H1 (cell line): ENCODE data around the gene SLC27A4. TPM values are rescaled to one million over a fixed set of nuclear protein-coding genes. Genes with fewer than 3 reads are reported as not detected.

Source experiments
- ATF2 ChIP-seq: IDR thresholded peaks from 2 replicates; pipeline ENCODE4 v1.6.1; 2012; ENCODE audit warnings: low read length, inconsistent platforms
- CTBP2 ChIP-seq: IDR thresholded peaks from 2 replicates; pipeline ENCODE4 v1.7.0; 2011; ENCODE audit warnings: borderline replicate concordance, mild to moderate bottlenecking, moderate library complexity, mixed read lengths, low read length; ENCODE audit not compliant: insufficient read depth, insufficient read length
- POLR2AphosphoS5 ChIP-seq: IDR thresholded peaks from 2 replicates; pipeline ENCODE4 v1.6.1; 2011; ENCODE audit warnings: low read depth, low read length
- SP4 ChIP-seq: IDR thresholded peaks from 2 replicates; pipeline ENCODE4 v1.6.1; 2012; ENCODE audit warnings: low read length, inconsistent platforms
- polyA plus RNA-seq, 7 experiments: library from polyadenylated mRNA; depleted of rRNA in 3 of 7; stranded (reverse) in 5 of 7; unstranded in 2 of 7; fragments of >200 nt in 5 of 7; fragments of 200-250 nt in 2 of 7; gene quantifications; 1 replicate in 5 of 7; 2 replicates in 1 of 7; 4 replicates in 1 of 7; pipeline versions ENCODE4 v1.2.1 to v1.2.3, GENCODE V29; 2011 to 2013; ENCODE audit warnings: missing spikeins in 2 of 7, mixed read lengths in 2 of 7
- total RNA-seq: library from RNA; stranded (reverse); fragmentation: NEBNext Ultra II Directional; extraction: Animal tissue kit (Norgen Biotek cat#: 25700); gene quantifications from 2 replicates; pipeline ENCODE4 v1.2.1, GENCODE V29; 2021
- TF ChIP-seq, protein P1 (sequence below), 3 experiments: IDR thresholded peaks; 1 replicate in 2 of 3; 2 replicates in 1 of 3; pipeline versions ENCODE4 v1.5.1 to v1.6.1; 2011; ENCODE audit warnings: low read length in 3 of 3, mild to moderate bottlenecking in 3 of 3, inconsistent platforms in 2 of 3, low read depth in 1 of 3, moderate library complexity in 1 of 3; ENCODE audit not compliant: insufficient read depth in 1 of 3; ENCODE audit errors: control extremely low read depth in 1 of 3

SLC27A4 gene
- total and polyA plus RNA-seq, 2 of the 8 experiments (the other 6 are each of a cell fraction or from before 2014, with no cell fraction given): 14.9 to 20.5 TPM

DNA sequence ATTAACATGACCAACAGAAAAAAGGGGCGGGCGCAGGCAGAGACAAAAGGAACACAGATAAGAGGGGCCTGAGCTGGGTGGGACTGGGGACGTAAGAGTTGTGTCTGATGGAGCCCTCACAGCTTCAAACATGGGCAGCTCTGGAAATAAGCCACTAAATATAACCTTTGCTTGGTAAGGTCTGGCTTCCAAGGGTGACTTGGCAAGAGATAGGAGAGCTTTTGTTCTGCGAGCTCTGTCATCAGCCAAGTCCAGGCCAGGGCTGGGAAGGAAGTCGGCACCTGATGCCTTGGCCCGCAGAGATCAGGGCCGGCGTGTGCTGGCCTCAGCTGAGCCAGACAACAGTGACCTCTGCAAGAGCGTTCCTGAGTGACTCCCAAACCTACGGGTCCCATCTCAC, 29.9 kb upstream of the SLC27A4 start (continued):
- TF ChIP-seq, protein P1, sequence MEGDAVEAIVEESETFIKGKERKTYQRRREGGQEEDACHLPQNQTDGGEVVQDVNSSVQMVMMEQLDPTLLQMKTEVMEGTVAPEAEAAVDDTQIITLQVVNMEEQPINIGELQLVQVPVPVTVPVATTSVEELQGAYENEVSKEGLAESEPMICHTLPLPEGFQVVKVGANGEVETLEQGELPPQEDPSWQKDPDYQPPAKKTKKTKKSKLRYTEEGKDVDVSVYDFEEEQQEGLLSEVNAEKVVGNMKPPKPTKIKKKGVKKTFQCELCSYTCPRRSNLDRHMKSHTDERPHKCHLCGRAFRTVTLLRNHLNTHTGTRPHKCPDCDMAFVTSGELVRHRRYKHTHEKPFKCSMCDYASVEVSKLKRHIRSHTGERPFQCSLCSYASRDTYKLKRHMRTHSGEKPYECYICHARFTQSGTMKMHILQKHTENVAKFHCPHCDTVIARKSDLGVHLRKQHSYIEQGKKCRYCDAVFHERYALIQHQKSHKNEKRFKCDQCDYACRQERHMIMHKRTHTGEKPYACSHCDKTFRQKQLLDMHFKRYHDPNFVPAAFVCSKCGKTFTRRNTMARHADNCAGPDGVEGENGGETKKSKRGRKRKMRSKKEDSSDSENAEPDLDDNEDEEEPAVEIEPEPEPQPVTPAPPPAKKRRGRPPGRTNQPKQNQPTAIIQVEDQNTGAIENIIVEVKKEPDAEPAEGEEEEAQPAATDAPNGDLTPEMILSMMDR (IDR thresholded peaks at IDR 0.05; ENCODE audit: control extremely low read depth in 1 of 3, insufficient read depth in 1 of 3, low read depth in 1 of 3, low read length in 3 of 3): no peak
- no peak for TF ChIP-seq CTBP2
- TF ChIP-seq POLR2AphosphoS5: no peak
- TF ChIP-seq ATF2: no peak
- TF ChIP-seq SP4: no peak
